IMR-90 (cell line): Measurements from ENCODE around the gene FLT1. TPM values are rescaled to one million over a fixed set of nuclear protein-coding genes. Genes with fewer than 3 reads are reported as not detected.

ENCODE experiments used
- ATAC-seq: fragments of 200-7000 bp; cut with Tn5 transposase; 2 replicates; pipeline ENCODE4 v1.9.1; 2020; ENCODE audit warnings: low read depth, mild to moderate bottlenecking, moderate library complexity
- BruUV-seq: library from RNA; stranded (reverse); fragments of 400-500 nt; replicated peaks from 2 replicates; lab custom pipeline; 2021; lab: Mats Ljungman, UMichigan
- CTCF ChIA-PET: fragments of 300-600 bp; formaldehyde crosslinking; extraction: SDS; loops from one replicate; lab custom pipeline; 2021; ENCODE audit warnings: antibody characterized with exemption; lab: Yijun Ruan, JAX
- POLR2A ChIA-PET: fragments of 300-600 bp; sonication (Branson Sonifier 250); formaldehyde crosslinking; loops from one replicate; lab custom pipeline; 2022; ENCODE audit warnings: antibody characterized with exemption; ENCODE audit not compliant: unreplicated experiment; lab: Charles Lee
- DNase-seq: peaks from one replicate; pipeline ENCODE4 v3.0.0; 2013
- H2AFZ ChIP-seq: replicated peaks from 2 replicates; pipeline ENCODE3; 2013; ENCODE audit warnings: low read length, mild to moderate bottlenecking; ENCODE audit not compliant: poor library complexity
- H2AK5ac ChIP-seq: 2 replicates; pipeline ENCODE4 v1.6.1; 2013; ENCODE audit warnings: low read depth, low read length, inconsistent platforms
- H2AK9ac ChIP-seq: replicated peaks from 2 replicates; pipeline ENCODE3; 2013; ENCODE audit warnings: mild to moderate bottlenecking, low read depth, low read length, moderate library complexity; ENCODE audit not compliant: poor library complexity
- H2BK120ac ChIP-seq: 2 replicates; pipeline ENCODE4 v1.6.1; 2013; ENCODE audit warnings: low read depth, low read length, inconsistent platforms
- H2BK15ac ChIP-seq: 3 replicates; pipeline ENCODE4 v1.6.1; 2013; ENCODE audit warnings: low read depth, low read length, inconsistent platforms
- H2BK20ac ChIP-seq: 2 replicates; pipeline ENCODE4 v1.6.1; 2013; ENCODE audit warnings: low read depth, mild to moderate bottlenecking, inconsistent platforms, low read length, moderate library complexity
- H2BK5ac ChIP-seq: 2 replicates; pipeline ENCODE4 v1.6.1; 2013; ENCODE audit warnings: mild to moderate bottlenecking, low read depth, low read length, inconsistent platforms; ENCODE audit not compliant: poor library complexity, severe bottlenecking
- H3K14ac ChIP-seq: replicated peaks from 2 replicates; pipeline ENCODE4 v1.6.1; 2013; ENCODE audit warnings: low read depth, low read length, inconsistent platforms
- H3K18ac ChIP-seq: 2 replicates; pipeline ENCODE4 v1.6.1; 2013; ENCODE audit warnings: low read depth, low read length, control low read depth
- H3K23ac ChIP-seq: 2 replicates; pipeline ENCODE4 v1.6.1; 2013; ENCODE audit warnings: low read depth, low read length, inconsistent platforms
- H3K27ac ChIP-seq: 2 replicates; pipeline ENCODE4 v1.5.1; 2013; ENCODE audit warnings: mild to moderate bottlenecking, control low read depth, low read length; ENCODE audit not compliant: insufficient read depth
- H3K27me3 ChIP-seq: 2 replicates; pipeline ENCODE4 v1.6.1; 2013; ENCODE audit warnings: low read length; ENCODE audit not compliant: control insufficient read depth, insufficient read depth
- H3K36me3 ChIP-seq: 2 replicates; pipeline ENCODE4 v1.6.1; 2013; ENCODE audit warnings: low read length, mixed read lengths; ENCODE audit not compliant: control insufficient read depth, insufficient read depth
- H3K4ac ChIP-seq: 2 replicates; pipeline ENCODE4 v1.6.1; 2013; ENCODE audit warnings: low read depth, low read length, inconsistent platforms
- H3K4me1 ChIP-seq: 2 replicates; pipeline ENCODE4 v1.6.1; 2013; ENCODE audit warnings: low read length, mixed read lengths; ENCODE audit not compliant: control insufficient read depth, insufficient read depth
- H3K4me2 ChIP-seq: 2 replicates; pipeline ENCODE4 v1.6.1; 2013; ENCODE audit warnings: low read depth, mild to moderate bottlenecking, control low read depth, low read length, moderate library complexity
- H3K4me3 ChIP-seq: 2 replicates; pipeline ENCODE4 v1.5.1; 2013; ENCODE audit warnings: low read depth, mild to moderate bottlenecking, control low read depth, low read length, moderate library complexity; ENCODE audit not compliant: insufficient read depth
- H3K56ac ChIP-seq: 2 replicates; pipeline ENCODE4 v1.6.1; 2013; ENCODE audit warnings: low read length, inconsistent platforms; ENCODE audit not compliant: insufficient read depth; ENCODE audit errors: extremely low read depth
- H3K79me1 ChIP-seq, 2 experiments: 2 replicates each; pipeline ENCODE4 v1.6.1; 2013; ENCODE audit warnings: low read length in 2 of 2, inconsistent platforms in 1 of 2, low read depth in 1 of 2
- H3K9ac ChIP-seq: 2 replicates; pipeline ENCODE4 v1.6.1; 2013; ENCODE audit warnings: low read depth, low read length, control low read depth
- H3K9me1 ChIP-seq: 2 replicates; pipeline ENCODE4 v1.6.1; 2013; ENCODE audit warnings: low read length, inconsistent platforms; ENCODE audit not compliant: insufficient read depth
- H3K9me3 ChIP-seq: 2 replicates; pipeline ENCODE4 v1.6.1; 2013; ENCODE audit warnings: low read length; ENCODE audit not compliant: control insufficient read depth, insufficient read depth
- H4K20me1 ChIP-seq: 2 replicates; pipeline ENCODE4 v1.6.1; 2013; ENCODE audit warnings: low read length, inconsistent platforms; ENCODE audit not compliant: insufficient read depth
- H4K5ac ChIP-seq: 2 replicates; pipeline ENCODE4 v1.6.1; 2013; ENCODE audit warnings: mild to moderate bottlenecking, low read depth, low read length, control low read depth
- H4K8ac ChIP-seq, 2 experiments: 2 replicates each; pipeline ENCODE4 v1.6.1; 2013; ENCODE audit warnings: low read depth in 2 of 2, low read length in 2 of 2, control low read depth in 1 of 2, inconsistent platforms in 1 of 2
- H4K91ac ChIP-seq: 2 replicates; pipeline ENCODE4 v1.6.1; 2013; ENCODE audit warnings: low read depth, low read length, inconsistent platforms; ENCODE audit not compliant: insufficient read depth
- BHLHE40 ChIP-seq: fragments of 150-350 bp; IDR thresholded peaks from 2 replicates; pipeline ENCODE4 v1.6.1; 2016; ENCODE audit warnings: mild to moderate bottlenecking, low read depth, low read length
- CEBPB ChIP-seq: IDR thresholded peaks from 2 replicates; pipeline ENCODE4 v1.6.1; 2012; ENCODE audit warnings: low read depth, low read length, improper control_type of control experiment
- FOS ChIP-seq: fragments of 150-350 bp; IDR thresholded peaks from 2 replicates; pipeline ENCODE4 v1.6.1; 2016; ENCODE audit warnings: low read depth, low read length
- MAFK ChIP-seq: IDR thresholded peaks from 2 replicates; pipeline ENCODE4 v1.6.1; 2012; ENCODE audit warnings: low read depth, low read length, improper control_type of control experiment
- MXI1 ChIP-seq: IDR thresholded peaks from 2 replicates; pipeline ENCODE4 v1.6.1; 2012; ENCODE audit warnings: low read depth, mild to moderate bottlenecking, low read length, moderate library complexity, borderline replicate concordance
- NFE2L2 ChIP-seq: fragments of 150-350 bp; IDR thresholded peaks from 2 replicates; pipeline ENCODE4 v1.6.1; 2016; ENCODE audit warnings: low read depth, mild to moderate bottlenecking, low read length
- POLR2A ChIP-seq: IDR thresholded peaks from 2 replicates; pipeline ENCODE4 v1.6.1; 2012; ENCODE audit warnings: mild to moderate bottlenecking, low read depth, low read length
- RAD21 ChIP-seq: IDR thresholded peaks from 2 replicates; pipeline ENCODE4 v1.6.1; 2012; ENCODE audit warnings: low read length, improper control_type of control experiment
- RCOR1 ChIP-seq: IDR thresholded peaks from 2 replicates; pipeline ENCODE4 v1.6.1; 2012; ENCODE audit warnings: mild to moderate bottlenecking, low read length, improper control_type of control experiment; ENCODE audit not compliant: insufficient replicate concordance
- RFX5 ChIP-seq: IDR thresholded peaks from 2 replicates; pipeline ENCODE4 v1.8.0; 2012; ENCODE audit warnings: low read depth, mild to moderate bottlenecking, low read length, moderate library complexity
- SMC3 ChIP-seq: fragments of 150-350 bp; IDR thresholded peaks from 2 replicates; pipeline ENCODE4 v1.6.1; 2016; ENCODE audit warnings: low read depth, mild to moderate bottlenecking, antibody characterized with exemption, low read length, moderate library complexity
- WGBS, 2 experiments: methylation state at CpG; one replicate each; pipeline versions ENCODE4 v1.1.5 to v1.1.7; 2013; ENCODE audit warnings: missing lambda C conversion rate in 2 of 2; ENCODE audit not compliant: insufficient read length in 1 of 2; ENCODE audit errors: extremely low coverage in 2 of 2; 5-methylcytosine and 5-hydroxymethylcytosine counted together
- dilution Hi-C: fragments of 300-500 bp; cut with HindIII; formaldehyde crosslinking; loops from one replicate; pipeline ENCODE4 v1.14.3; 2018; ENCODE audit warnings: low sequenced_read_pairs; ENCODE audit not compliant: unreplicated experiment
- in situ Hi-C: fragments of 300-500 bp; cut with MboI; formaldehyde crosslinking; loops from 3 replicates; pipeline ENCODE4 v1.14.3; 2019; ENCODE audit warnings: low sequenced_read_pairs, inconsistent platforms, mixed read lengths
- intact Hi-C: fragments of 100-400 bp; cut with micrococcal nuclease; formaldehyde crosslinking; loops from 2 replicates; pipeline ENCODE4 v1.10.0; 2022
- polyA plus RNA-seq, 3 experiments: library from polyadenylated mRNA; depleted of rRNA; stranded (reverse); fragments of >200 nt; gene quantifications; 2 replicates each; pipeline ENCODE4 v1.2.3, GENCODE V29; 2012; ENCODE audit warnings: low replicate concordance in 1 of 3
- total RNA-seq: library from RNA; depleted of rRNA; stranded (reverse); fragments of >200 nt; gene quantifications from 2 replicates; pipeline ENCODE4 v1.2.3, GENCODE V29; 2012
- TF ChIP-seq, protein P1 (sequence below): fragments of 150-350 bp; IDR thresholded peaks from 2 replicates; pipeline ENCODE4 v1.6.1; 2017; ENCODE audit warnings: mild to moderate bottlenecking, antibody characterized with exemption, low read length, low read depth

Gene FLT1
- total and polyA plus RNA-seq, 2 of the 4 experiments (the other 2 are of a cell fraction), result 4.5 to 10.4 TPM

DNA sequence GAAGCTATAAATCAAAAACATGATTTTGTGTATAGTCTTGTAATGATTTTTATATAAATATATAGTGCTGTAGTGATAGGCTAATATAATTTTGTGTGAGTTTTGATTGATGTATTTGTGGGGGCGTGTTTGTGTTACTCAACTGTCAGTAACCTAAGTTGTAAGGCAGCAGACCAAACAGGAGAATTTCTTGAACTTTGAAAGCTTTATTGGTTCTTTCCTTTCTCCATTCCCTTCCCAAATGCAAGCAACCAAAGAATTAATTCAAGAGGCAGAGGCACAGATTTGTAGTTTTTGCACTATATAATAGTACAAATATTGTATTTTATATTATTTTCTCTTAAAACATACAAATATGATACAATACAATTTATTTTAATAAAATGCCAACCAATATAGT is 109.6 kb downstream of the FLT1 start:
- no peaks in the 10 kb centered on the region for H3K27me3 ChIP-seq
- H2AK5ac ChIP-seq, result no peak overlapping the region
- in situ Hi-C loops (no loop called here), dilution Hi-C loops (no loop called here), intact Hi-C loops (no loop called here)
- H2BK5ac ChIP-seq, result no peak overlapping the region
- no CpG with 5 or more reads among the region's 1 CpG for WGBS, 2 experiments
- H2BK120ac ChIP-seq, result no peak overlapping the region
- no peak overlapping the region for H3K56ac ChIP-seq
- DNase-seq, result no peak
- no peak overlapping the region for H3K4me3 ChIP-seq
- no TSS peak for BruUV-seq
- H3K9me1 ChIP-seq, result peaks cover 3% of the 10 kb centered on the region; the same call in 1 of the 2 replicates
- no peak for ATAC-seq
- no peak overlapping the region for H3K23ac ChIP-seq
- peaks cover 2% of the 10 kb centered on the region; the same call in 1 of the 2 replicates for H3K4me1 ChIP-seq
- H3K4me2 ChIP-seq, result no peak overlapping the region
- no peak overlapping the region for H3K27ac ChIP-seq
- H3K36me3 ChIP-seq, result no peaks in the 10 kb centered on the region
- peaks cover 0 to 3% of the 10 kb centered on the region in 2 experiments; a peak in 2 of 4 replicates for H3K79me1 ChIP-seq
- no peak overlapping the region for H2AK9ac ChIP-seq
- H2BK20ac ChIP-seq, result no peak overlapping the region
- POLR2A ChIA-PET, result no interaction called here
- no peak overlapping the region for H3K14ac ChIP-seq
- H3K4ac ChIP-seq, result no peak overlapping the region
- H3K18ac ChIP-seq, result no peak overlapping the region
- H4K5ac ChIP-seq, result no peak overlapping the region
- TF ChIP-seq FOS, result no peak
- TF ChIP-seq SMC3, result no peak
- no peak for TF ChIP-seq NFE2L2
- no peak for TF ChIP-seq POLR2A
- TF ChIP-seq, protein P1, sequence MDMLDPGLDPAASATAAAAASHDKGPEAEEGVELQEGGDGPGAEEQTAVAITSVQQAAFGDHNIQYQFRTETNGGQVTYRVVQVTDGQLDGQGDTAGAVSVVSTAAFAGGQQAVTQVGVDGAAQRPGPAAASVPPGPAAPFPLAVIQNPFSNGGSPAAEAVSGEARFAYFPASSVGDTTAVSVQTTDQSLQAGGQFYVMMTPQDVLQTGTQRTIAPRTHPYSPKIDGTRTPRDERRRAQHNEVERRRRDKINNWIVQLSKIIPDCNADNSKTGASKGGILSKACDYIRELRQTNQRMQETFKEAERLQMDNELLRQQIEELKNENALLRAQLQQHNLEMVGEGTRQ, result no peak
- TF ChIP-seq MXI1, result no peak
- no peak for TF ChIP-seq MAFK
- no peak for TF ChIP-seq RAD21
- no peak for TF ChIP-seq RCOR1
- TF ChIP-seq RFX5, result no peak
- TF ChIP-seq CEBPB, result no peak
- TF ChIP-seq BHLHE40, result no peak
- no peak overlapping the region for H2BK15ac ChIP-seq
- no peak overlapping the region for H2AFZ ChIP-seq
- no peak overlapping the region for H4K91ac ChIP-seq
- no peaks in the 10 kb centered on the region for H4K20me1 ChIP-seq
- H3K9ac ChIP-seq, result no peak overlapping the region
- no peak overlapping the region for H4K8ac ChIP-seq
- no peaks in the 10 kb centered on the region for H3K9me3 ChIP-seq
- CTCF ChIA-PET, result interaction anchor here (0.8 kb wide), 1 partner anchor 18 kb away, joined by 3 read pairs; no protein-coding TSS in a partner anchor
